Gastrocnemius medialis (tissue), 4 donors: ENCODE results near the gene CHURC1.

ENCODE experiments used
- POLR2A ChIP-seq, 2 donors: fragments of 450-650 bp; IDR thresholded peaks; one replicate each; pipeline ENCODE4 v1.6.1; 2017; ENCODE audit warnings: antibody characterized with exemption in 2 of 2, mild to moderate bottlenecking in 2 of 2, moderate library complexity in 2 of 2
- TF ChIP-seq, protein P1 (sequence below), 5 experiments: fragments of 450-650 bp in 3 of 5; fragments of 200-600 bp in 2 of 5; sonication (generic) in 2 of 5; IDR thresholded peaks in 4 of 5; conservative IDR thresholded peaks in 1 of 5; 1 replicate in 4 of 5; 2 replicates in 1 of 5; pipeline ENCODE4 v1.5.1; 2016 to 2019; ENCODE audit warnings: antibody characterized with exemption in 5 of 5, mild to moderate bottlenecking in 3 of 5, moderate library complexity in 3 of 5

DNA sequence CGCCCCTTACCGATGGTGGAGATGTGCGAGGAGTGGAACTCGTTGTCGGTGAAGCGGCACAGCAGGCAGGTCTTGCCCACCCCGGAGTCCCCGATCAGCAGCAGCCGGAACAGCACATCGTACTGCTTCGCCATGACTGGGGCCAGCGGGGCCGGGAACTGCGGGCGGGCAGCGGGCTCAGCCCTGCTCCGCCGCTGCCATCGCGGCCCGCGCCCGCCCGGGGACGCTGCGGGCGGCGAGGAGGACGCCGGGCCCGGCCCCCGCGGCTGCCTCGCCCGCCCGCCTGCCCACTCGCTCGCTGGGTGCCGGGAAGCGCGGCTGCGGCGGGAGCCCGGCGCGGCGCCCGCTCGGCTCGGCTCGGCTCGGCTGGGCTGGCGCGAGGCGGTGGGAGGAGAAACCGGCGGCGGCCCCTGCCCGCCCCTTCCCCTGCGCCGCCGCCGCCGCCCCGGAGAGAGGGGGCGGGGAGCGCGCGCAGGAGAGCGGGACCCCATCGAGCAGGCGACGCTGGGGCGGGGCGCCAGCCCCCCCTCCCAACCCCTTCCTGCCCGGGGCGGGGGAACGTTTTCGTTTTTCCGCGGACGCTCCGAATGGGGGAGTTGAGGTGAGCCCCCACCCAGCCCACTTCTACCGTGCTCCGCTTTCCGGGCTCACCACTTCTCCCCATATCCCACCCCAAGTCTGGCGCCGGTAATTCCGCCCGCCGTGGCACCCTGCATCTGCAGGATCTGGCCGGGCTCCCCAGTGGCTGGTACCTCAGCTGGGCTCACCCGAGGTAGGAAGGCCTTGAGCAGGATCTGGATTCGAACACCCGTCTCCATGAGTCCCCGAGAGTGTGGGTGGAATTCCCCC, 57.9 kb downstream of the CHURC1 start, which contains the start of gene RAB15:
- TF ChIP-seq, protein P1, sequence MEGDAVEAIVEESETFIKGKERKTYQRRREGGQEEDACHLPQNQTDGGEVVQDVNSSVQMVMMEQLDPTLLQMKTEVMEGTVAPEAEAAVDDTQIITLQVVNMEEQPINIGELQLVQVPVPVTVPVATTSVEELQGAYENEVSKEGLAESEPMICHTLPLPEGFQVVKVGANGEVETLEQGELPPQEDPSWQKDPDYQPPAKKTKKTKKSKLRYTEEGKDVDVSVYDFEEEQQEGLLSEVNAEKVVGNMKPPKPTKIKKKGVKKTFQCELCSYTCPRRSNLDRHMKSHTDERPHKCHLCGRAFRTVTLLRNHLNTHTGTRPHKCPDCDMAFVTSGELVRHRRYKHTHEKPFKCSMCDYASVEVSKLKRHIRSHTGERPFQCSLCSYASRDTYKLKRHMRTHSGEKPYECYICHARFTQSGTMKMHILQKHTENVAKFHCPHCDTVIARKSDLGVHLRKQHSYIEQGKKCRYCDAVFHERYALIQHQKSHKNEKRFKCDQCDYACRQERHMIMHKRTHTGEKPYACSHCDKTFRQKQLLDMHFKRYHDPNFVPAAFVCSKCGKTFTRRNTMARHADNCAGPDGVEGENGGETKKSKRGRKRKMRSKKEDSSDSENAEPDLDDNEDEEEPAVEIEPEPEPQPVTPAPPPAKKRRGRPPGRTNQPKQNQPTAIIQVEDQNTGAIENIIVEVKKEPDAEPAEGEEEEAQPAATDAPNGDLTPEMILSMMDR (IDR thresholded peaks at IDR 0.05 in 4 of 5, conservative IDR thresholded peaks at IDR 0.05 in 1 of 5), result no peak
- no peak for TF ChIP-seq POLR2A (IDR thresholded peaks at IDR 0.05)
